Gastroesophageal sphincter (tissue), 4 donors: Measurements from ENCODE around the gene CASP9. TPM values are rescaled to one million over a fixed set of nuclear protein-coding genes. Genes with fewer than 3 reads are reported as not detected.
"Not testable (repeated sequence)": the region's sequence is repeated elsewhere in the genome, so short reads cannot be mapped to it uniquely, and the experiment has no call there.

Experiments used
- ATAC-seq: fragments of 150-250 bp; one replicate; pipeline ENCODE4 v1.9.1; 2016; ENCODE audit warnings: mild to moderate bottlenecking, moderate library complexity
- H3K27ac ChIP-seq, 4 donors: fragments of 200-600 bp; sonication (generic) in 3 of 4; 1 replicate in 3 of 4; 2 replicates in 1 of 4; pipeline ENCODE4 v1.5.1; 2016 to 2019
- H3K27me3 ChIP-seq: fragments of 200-600 bp; sonication (generic); one replicate; pipeline ENCODE4 v1.5.1; 2019
- H3K36me3 ChIP-seq, 2 donors: fragments of 200-600 bp; sonication (generic); one replicate each; pipeline ENCODE4 v1.5.1; 2019; ENCODE audit warnings: control low read depth in 1 of 2
- H3K4me1 ChIP-seq, 3 donors: fragments of 200-600 bp; sonication (generic); 1 replicate in 2 of 3; 2 replicates in 1 of 3; pipeline ENCODE4 v1.5.1; 2016 to 2019; ENCODE audit warnings: control low read depth in 2 of 3
- H3K4me3 ChIP-seq, 2 donors: fragments of 200-600 bp; sonication (generic); one replicate each; pipeline ENCODE4 v1.5.1; 2019; ENCODE audit warnings: mild to moderate bottlenecking in 1 of 2, moderate library complexity in 1 of 2
- H3K9me3 ChIP-seq, 3 donors: fragments of 200-600 bp; sonication (generic); one replicate each; pipeline ENCODE4 v1.5.1; 2017 to 2019; ENCODE audit warnings: control low read depth in 2 of 3
- CTCF ChIP-seq, 4 experiments: fragments of 200-600 bp in 2 of 4; fragments of 450-650 bp in 2 of 4; sonication (generic) in 1 of 4; IDR thresholded peaks; one replicate each; pipeline ENCODE4 v1.5.1; 2017 to 2019; ENCODE audit warnings: antibody characterized with exemption in 4 of 4, mild to moderate bottlenecking in 2 of 4, moderate library complexity in 2 of 4
- EP300 ChIP-seq: sonication (generic); formaldehyde crosslinking; IDR thresholded peaks from one replicate; pipeline ENCODE4 v1.6.1; 2017; ENCODE audit warnings: antibody characterized with exemption, mild to moderate bottlenecking
- POLR2A ChIP-seq, 2 donors: fragments of 450-650 bp; IDR thresholded peaks; one replicate each; pipeline ENCODE4 v1.6.1; 2017; ENCODE audit warnings: antibody characterized with exemption in 2 of 2, mild to moderate bottlenecking in 2 of 2, moderate library complexity in 1 of 2
- POLR2AphosphoS5 ChIP-seq: sonication (generic); formaldehyde crosslinking; IDR thresholded peaks from one replicate; pipeline ENCODE4 v1.6.1; 2017; ENCODE audit warnings: antibody characterized with exemption
- WGBS, 2 donors: methylation state at CpG; one replicate each; pipeline ENCODE4 v1.1.5; 2018; ENCODE audit warnings: low coverage in 1 of 2; 5-methylcytosine and 5-hydroxymethylcytosine counted together
- total RNA-seq, 4 donors: library from RNA; depleted of rRNA; stranded (reverse); fragments of >200 nt; gene quantifications; one replicate each; pipeline ENCODE4 v1.1.0, GENCODE V29; 2016

CASP9 gene
- total RNA-seq, 4 donors from 2014 or later: 11.0 to 22.5 (median 14.3) TPM

DNA sequence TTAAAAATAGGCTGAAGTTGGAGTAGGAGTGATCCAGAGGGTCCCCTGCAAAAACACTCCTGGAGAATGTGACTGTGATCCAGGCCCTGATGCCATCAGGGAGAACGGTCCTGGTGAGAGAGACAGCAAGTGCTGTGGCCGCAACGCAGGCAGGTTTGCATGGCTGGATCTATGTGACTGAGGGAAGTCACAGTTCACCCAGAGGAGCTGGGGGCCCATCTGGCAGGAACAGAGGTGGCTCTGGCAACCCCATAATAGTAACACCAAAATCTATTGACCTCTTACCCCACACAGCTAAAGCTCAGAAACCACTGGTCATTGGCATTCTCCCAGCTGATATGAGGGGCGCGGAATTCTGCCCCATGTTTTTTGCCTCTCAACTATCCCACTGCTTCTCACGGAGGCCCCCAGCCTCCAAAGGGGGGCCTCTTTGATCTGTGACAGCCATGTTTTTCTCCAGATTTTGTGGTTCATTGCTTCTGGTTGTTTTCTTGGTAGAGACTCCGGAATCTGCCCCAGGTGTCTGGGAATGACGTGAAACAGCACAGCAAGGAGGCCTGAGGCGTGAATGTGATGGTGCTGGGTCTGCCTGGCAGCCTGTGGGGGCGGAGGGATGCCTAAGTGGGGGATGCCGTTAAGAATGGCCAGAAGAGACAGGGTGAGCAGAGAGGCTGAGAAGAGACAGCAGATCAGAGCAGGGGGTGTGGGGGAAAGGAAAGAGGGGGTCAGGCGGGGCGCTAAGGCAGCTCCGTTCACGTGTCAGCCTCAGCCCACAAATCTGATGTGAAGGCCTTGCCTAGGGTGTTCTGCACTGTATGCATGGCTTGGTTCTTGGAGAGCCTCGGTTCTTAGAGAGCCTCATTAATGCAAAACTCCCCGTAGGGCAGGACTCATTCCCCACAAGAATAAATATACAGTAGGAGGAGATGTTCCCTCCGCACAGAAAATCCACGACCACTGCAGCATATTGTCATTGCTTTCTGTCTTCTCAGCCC lies 23.5 kb downstream of the CASP9 start:
- WGBS, 2 donors: 67 to 86% methylated on average over 2 to 12 of the region's 19 CpGs
- no peak for TF ChIP-seq POLR2A (IDR thresholded peaks at IDR 0.05)
- TF ChIP-seq CTCF (IDR thresholded peaks at IDR 0.05): no peak
- no peak for TF ChIP-seq EP300
- TF ChIP-seq POLR2AphosphoS5: no peak
- no peak overlapping the region for H3K4me3 ChIP-seq
- ATAC-seq: no peak
- H3K9me3 ChIP-seq: no peaks in the 10 kb centered on the region
- peaks cover 0 to 79% of the 10 kb centered on the region in 2 donors for H3K36me3 ChIP-seq
- no peak overlapping the region for H3K27ac ChIP-seq
- H3K27me3 ChIP-seq: no peaks in the 10 kb centered on the region
- H3K4me1 ChIP-seq: no peaks in the 10 kb centered on the region

- no peak for ATAC-seq
- H3K36me3 ChIP-seq: peaks cover 0 to 65% of the 10 kb centered on the region in 2 donors
- TF ChIP-seq POLR2A (IDR thresholded peaks at IDR 0.05) (no peak), CTCF (IDR thresholded peaks at IDR 0.05) (no peak), EP300 (no peak), POLR2AphosphoS5 (no peak)
Measured at GRCh38 chr1:15493869-15494390, 30.1 kb downstream of the CASP9 start.

GRCh38 chr1:15492596-15492995 lies 31.4 kb downstream of the CASP9 start:
- WGBS, 2 donors: 14% methylated on average over 1 of the region's 5 CpGs; no CpG with 5 or more reads in 1 of the 2 donors
- Histone ChIP-seq H3K9me3 (no peaks in the 10 kb centered on the region), H3K4me1 (peaks cover 0 to 12% (median 0%) of the 10 kb centered on the region in 3 donors), H3K27me3 (no peaks in the 10 kb centered on the region), H3K4me3 (no peak overlapping the region), H3K36me3 (peaks cover 0 to 52% of the 10 kb centered on the region in 2 donors), H3K27ac (no peak overlapping the region)
- TF ChIP-seq EP300 (no peak), POLR2AphosphoS5 (no peak), POLR2A (IDR thresholded peaks at IDR 0.05) (no peak), CTCF (IDR thresholded peaks at IDR 0.05) (no peak)
- no peak for ATAC-seq

More at GRCh38 chr1:15493869-15494390, 30.1 kb downstream of the CASP9 start:
- H3K4me3 ChIP-seq: no peak overlapping the region
- 94% methylated on average over 2 of the region's 9 CpGs; no CpG with 5 or more reads in 1 of the 2 donors for WGBS, 2 donors
- H3K27me3 ChIP-seq: no peaks in the 10 kb centered on the region
- H3K9me3 ChIP-seq: no peaks in the 10 kb centered on the region
- H3K4me1 ChIP-seq: peaks cover 0 to 5% (median 0%) of the 10 kb centered on the region in 3 donors
- H3K27ac ChIP-seq: no peak overlapping the region

DNA sequence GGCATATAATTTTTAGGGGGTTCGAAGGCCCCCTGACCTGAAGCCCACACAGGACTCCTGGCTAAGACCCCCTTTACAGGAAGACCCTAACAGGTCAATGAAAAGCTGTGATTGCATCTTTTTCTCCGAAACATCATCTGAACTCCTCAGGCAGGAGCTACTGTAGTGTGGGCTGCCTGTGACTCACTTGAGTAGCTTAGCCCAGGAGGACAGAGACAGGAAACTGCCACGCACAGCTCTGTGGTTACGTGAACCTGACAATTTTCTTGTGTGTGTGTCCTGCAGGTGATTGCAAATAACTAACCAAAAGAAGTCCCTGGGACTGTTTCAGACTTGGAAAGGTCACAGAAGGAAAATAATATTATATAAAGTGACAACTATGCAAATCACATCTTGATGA lies 33.0 kb downstream of the CASP9 start:
- H3K27me3 ChIP-seq, ATAC-seq, H3K4me3 ChIP-seq, H3K27ac ChIP-seq, H3K9me3 ChIP-seq: not testable (repeated sequence)
- Histone ChIP-seq H3K4me1 (peaks cover 0 to 12% (median 0%) of the 10 kb centered on the region in 3 donors), H3K36me3 (peaks cover 0 to 55% of the 10 kb centered on the region in 2 donors)
- 93 to 96% methylated on average over 3 to 4 of the region's 4 CpGs for WGBS, 2 donors

DNA sequence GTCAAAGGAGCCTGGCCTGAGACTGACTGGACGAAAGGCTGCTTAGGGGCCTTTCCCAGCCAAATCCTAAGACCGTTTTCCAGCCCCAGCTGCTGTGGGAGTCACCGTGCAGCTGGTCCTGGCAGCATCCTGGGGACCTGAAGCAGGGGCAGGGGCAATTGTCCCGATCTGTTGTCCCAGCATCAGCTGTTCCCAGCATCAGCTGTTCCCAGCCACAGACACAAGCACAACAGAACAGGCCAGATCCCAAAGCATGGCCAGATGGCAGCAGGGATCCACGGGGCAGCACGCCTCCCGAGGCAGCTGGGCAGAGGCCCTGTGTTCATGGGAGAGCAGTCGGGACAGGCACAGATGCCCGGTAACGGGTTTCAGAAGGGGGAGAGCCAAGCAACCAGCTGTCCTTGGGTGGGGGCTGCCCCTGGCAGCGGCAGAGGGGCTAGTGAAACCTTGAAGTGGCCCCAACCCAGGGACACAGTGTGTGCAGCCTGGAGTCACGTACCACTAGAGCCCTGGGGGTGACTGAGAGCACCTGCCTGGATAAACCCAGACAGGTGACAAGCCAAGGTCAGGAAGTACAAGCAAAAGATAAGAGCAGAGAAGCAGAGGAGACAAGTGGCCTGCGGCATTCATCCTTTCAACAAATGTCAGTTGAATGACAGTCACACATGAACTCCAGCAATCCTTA lies 34.8 kb downstream of the CASP9 start:
- Histone ChIP-seq H3K27ac (peak overlapping the region in 1 of 4 donors; percentile 12), H3K9me3 (no peaks in the 10 kb centered on the region), H3K36me3 (peaks cover 0 to 52% of the 10 kb centered on the region in 2 donors), H3K4me3 (no peak overlapping the region), H3K27me3 (no peaks in the 10 kb centered on the region), H3K4me1 (peaks cover 0 to 12% (median 0%) of the 10 kb centered on the region in 3 donors)
- no peak for ATAC-seq
- no peak for TF ChIP-seq POLR2AphosphoS5
- no peak for TF ChIP-seq POLR2A (IDR thresholded peaks at IDR 0.05)
- no peak for TF ChIP-seq CTCF (IDR thresholded peaks at IDR 0.05)
- no peak for TF ChIP-seq EP300
- 63 to 87% methylated on average over 5 to 8 of the region's 13 CpGs for WGBS, 2 donors
